ENCODE results near the gene RADIL.

RADIL gene

DNA sequence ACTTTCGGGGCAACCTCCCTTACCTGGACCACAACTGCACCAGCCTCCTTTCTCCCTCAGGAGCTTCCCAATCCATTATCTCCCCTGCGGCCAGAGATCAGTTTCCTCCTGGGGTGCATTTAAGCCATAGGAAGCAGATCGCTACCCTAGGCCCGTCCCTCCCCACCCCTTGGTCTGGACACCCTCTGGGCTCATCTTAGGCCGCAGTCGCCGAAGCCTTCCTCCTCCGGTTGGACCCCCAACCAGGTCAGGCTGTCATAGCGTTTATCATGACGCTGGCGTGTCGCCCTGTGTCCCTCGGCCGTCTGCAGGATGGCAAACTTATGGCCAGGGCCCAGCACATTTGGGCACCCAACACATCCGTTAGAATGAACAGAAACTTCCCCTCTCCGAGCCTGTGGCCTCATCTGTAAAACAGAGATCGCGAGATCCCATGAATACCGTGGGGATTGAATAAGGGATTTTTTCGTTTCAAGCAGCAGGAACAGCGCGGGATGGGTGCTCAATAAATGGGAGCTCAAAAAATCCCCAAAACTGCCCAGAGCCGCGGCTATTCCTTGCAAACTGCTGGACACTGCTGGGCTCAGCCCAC is 108.8 kb downstream of the RADIL start:
- peak; percentile 31 for DNase-seq

- no peak for DNase-seq
Observed at GRCh38 chr7:4774007-4774406, 109.5 kb downstream of the RADIL start.

DNA sequence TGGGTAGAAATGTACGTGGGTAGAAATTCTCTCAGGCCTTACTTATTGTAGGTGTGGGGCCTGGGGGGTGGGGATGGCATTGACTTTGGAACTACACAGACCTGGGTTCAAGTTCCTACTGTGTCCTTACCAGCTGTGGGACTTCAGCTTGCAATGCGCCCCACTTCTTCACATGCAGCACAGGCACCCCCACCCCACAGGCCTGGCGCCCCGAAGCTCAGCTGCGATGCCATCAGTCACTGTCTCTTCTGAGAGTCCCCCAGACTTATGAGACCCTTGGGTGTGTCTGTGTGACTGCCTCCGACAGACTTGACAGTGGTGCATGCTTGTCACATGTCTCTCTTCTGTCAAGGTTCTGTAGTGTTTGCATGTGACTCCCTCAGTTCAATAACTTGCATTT is 111.2 kb downstream of the RADIL start:
- DNase-seq: no peak

DNA sequence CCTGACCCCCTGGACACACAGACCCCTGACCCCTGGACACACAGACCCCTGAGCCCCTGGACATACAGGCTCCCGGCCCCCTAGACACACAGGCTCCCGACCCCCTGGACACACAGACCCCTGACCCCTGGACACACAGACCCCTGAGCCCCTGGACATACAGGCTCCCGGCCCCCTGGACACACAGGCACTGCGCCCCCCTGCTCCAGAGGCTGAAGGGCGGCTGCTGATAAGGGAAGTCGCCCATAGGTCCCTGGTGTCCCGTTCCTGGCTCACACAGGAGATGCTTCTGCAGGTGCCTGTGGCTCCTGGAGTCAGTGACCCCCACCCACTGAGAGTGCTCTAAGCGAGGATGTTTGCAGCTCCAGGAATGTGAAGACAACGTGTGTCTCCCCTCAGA is 111.8 kb downstream of the RADIL start:
- no peak for DNase-seq

DNA sequence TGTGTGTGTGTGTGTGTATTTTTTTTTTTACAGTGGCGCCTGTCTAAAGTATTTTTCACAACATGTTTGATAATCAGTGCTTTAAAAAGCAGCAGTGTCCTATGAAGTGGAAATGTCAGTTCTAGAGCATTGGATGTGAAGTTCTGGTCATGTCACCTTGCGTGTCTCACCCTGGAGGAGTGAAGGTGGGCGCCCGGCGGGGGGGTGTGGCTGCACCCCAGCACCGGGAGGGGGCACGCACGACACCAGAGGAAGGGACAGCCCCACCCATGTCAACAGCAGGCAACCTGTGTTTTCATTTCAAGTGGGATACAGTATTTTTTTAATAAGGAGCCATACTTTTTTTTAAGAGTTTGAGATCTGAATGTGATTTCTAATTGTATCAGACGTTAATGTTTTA is 112.6 kb downstream of the RADIL start:
- DNase-seq: no peak

DNA sequence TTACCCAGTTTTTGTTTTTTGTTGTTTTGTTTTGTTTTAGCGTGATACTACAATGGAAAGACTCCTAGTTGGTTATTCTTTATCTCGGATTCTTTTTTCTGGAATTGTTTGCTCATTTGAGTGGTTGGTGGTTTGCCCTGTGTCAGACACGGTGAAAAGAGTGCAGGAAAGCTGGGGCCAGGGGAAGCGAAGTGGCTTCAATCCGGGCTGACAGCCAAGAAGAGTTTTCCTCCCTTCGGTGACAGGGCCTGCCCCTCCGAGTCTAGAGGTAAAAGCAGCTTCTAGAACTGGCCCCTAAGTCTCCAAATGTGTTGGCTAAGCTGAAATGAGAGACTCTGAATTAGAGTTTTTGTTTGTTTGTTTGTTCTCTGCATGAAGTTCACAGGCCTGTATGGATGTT is 113.8 kb downstream of the RADIL start:
- peak; percentile 22 for DNase-seq

GRCh38 chr7:4768597-4769569 is 114.6 kb downstream of the RADIL start:
- no peak for DNase-seq

DNA sequence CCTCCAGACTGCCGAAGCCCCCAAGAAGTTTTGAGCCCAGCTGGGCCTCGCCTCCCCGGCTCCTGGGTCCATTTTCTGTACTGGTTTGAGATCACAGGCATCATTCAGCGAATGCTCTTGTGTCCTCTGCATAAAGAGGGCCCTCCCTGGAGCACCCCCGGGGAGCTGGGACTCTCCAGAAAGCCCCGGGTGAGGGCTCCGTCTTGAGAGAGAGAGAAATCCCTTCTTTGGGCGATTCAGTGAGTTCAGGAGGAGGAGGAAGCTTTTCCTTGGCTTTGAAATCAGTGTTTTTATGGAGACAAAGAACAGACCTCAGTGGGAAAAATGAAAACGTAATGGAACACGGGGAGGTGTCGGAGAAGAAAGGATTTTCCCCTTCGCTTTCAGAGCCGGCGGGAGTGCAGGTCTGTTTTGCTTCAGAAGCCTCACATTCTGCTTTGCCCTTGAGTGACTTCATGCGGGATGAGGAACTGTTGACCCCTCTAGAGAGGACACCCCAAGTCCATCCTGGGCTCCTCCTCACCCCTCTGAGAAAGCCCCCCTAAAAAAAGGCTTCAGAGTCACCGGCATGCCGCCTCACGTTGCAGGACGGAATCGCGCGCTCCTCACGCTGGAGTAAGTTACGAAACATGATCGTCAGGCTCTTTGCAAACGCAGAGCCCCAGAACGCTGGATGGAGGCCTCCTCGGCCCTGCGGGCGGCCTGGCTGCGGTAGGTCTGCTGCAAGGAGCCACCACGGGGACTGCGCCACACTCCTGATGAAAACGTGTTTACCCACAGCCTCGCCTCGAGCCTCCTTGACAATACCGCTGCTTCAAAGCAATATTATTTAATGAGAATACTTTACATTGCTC is 116.6 kb downstream of the RADIL start:
- DNase-seq: no peak

GRCh38 chr7:4765776-4766490 is 117.6 kb downstream of the RADIL start:
- DNase-seq: no peak

- no peak for DNase-seq
Observed at GRCh38 chr7:4764402-4765007, 119.0 kb downstream of the RADIL start.

GRCh38 chr7:4763794-4764185 is 119.7 kb downstream of the RADIL start:
- DNase-seq: no peak

DNA sequence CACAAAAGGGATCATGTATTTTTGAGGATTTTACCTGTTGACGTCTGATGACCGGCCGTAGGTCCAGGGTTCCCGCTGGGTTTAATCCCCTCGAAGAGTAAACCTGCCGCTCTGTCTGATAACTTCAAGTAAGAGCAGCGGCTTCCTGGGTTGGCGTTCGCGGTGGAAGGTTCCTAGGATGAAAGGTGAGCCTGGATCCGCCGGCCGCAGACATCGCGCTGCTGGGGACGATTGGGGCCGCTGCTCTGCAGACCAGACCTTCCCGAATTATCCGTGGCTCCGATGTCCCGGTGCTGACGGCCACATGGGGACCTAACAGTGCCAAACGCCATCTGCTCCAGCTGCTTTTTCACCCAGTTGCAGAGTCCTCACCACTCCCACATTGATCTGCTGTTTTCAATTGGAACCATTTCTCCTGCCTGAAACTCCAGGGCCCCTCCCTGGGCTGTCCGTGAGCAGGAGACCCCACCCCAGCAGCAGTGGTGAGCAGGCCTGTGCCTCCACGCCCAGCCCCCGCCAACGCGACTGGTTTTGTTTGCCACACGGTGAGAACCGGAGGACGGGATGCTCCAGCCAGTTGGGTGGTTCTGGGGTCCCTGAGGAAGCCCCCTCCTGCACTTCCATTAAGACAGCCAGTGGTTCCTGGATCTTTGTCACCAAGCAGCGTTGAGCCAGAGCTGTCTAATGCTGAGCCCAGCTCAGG is 120.3 kb downstream of the RADIL start:
- DNase-seq: no peak

DNA sequence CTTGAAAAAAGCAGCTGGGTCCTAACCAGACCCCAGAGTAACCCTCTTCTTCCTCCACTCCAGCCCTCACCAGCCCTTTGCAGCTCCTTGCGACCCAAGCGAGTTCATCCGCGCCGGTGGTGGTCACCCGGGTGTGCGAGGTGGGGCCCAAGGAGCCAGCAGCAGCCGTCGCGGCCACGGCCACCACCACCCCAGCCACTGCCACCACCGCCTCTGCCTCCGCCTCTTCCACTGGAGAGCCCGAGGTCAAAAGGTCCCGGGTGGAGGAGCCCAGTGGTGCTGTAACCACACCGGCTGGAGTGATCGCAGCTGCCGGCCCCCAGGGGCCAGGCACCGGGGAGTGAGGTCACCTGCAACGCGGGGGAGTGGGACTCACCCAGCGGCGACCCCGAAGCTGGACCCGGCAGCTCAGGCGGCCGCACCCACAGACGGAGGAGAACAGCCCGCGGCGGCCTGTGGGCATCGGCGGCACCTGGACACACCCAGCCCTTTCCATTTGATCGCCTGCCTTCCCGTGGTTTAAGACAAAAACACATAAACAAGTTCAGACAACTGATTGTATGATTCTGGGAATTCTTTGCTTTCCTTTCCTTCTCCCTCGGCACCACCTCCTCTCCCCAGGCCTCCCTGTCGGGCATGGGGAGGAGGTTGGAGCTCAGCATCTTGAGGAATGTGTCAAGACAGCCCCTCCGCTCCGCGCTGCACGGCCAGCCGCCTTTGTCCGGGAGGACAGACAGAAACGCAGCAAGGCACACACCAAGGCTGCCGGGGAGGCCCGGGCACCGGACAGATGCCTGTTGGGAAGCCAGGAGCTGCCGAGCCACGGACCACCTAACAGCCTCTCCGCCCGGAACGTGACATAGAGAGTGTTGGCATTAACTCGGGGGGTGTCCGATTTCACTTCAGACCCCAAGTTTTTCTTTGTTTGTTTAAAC is 121.1 kb downstream of the RADIL start:
- DNase-seq: no peak

- no peak for DNase-seq
Observed at GRCh38 chr7:4760952-4761351, 122.6 kb downstream of the RADIL start.

DNA sequence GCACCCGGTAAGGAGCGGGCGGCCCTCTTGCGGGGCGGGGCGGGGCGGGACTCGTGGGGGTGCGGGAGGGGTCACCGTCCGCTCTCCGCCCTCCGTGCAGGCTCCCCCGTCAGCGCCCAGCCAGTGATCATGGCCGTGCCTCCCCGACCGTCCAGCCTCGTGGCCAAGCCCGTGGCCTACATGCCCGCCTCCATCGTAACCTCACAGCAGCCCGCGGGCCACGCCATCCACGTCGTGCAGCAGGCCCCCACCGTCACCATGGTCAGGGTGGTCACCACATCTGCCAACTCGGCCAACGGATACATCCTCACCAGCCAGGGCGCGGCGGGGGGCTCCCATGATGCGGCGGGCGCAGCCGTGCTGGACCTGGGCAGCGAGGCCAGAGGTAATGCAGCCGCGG is 124.3 kb downstream of the RADIL start:
- no peak for DNase-seq

GRCh38 chr7:4758791-4759190 is 124.7 kb downstream of the RADIL start:
- no peak for DNase-seq

DNA sequence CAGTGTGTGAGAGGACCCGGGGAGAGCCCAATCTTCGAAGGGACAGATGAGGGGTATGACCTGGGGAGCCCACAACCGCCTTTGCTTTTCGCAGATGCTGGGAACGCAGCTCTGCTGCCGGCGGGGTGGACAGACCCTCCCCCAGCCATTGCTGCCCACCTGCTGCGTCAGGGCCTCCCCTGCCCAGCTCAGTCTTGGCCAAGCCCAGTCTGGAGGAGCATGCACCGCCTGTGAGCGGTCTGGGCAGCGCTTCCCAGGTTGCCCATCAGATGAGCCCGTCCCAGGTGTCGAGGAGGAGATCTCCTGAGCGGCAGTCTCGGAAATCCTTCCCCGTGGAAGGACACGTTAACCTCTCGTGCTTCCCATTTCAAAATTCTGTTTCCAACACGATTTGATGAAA is 125.4 kb downstream of the RADIL start:
- no peak for DNase-seq

- DNase-seq: no peak
Observed at GRCh38 chr7:4755045-4755444, 128.5 kb downstream of the RADIL start.

DNA sequence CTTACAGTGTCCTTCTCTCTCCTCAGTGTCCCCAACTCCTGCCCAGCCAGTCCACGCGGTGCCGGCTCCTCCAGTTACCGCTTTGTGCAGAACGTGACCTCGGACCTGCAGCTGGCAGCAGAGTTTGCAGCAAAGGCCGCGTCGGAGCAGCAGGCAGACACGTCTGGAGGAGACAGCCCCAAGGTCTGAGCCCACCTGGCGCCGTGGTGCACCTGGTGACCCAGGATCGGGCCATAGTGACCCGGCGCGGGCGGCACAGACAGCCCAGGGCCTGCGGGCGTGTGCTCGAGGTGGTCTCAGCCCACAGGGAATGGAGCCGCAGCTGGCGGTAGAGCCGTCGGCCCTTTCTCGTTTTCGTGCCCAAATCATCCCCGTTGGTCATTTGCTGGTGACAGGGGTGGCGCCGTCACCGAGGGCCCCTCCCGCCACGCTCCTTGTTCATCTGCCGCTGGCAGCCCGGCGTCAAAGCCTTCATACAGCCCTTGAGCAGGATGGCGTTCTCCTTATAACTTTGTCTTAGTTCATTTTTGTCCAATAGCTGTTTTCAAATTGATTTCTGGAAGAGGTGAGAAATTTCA is 129.0 kb downstream of the RADIL start:
- DNase-seq: no peak

All from NCI-H345 (cell line).